Urinary bladder (tissue), 4 donors: ENCODE results near the gene OR13C2. TPM values are rescaled to one million over a fixed set of nuclear protein-coding genes. Genes with fewer than 3 reads are reported as not detected.
"Not testable (repeated sequence)": the region's sequence is repeated elsewhere in the genome, so short reads cannot be mapped to it uniquely, and the experiment has no call there.

Experiments used
- DNase-seq: peaks from one replicate; pipeline ENCODE4 v3.0.0-alpha.2; 2015; ENCODE audit errors: extremely low spot score
- H3K27ac ChIP-seq: one replicate; pipeline ENCODE4 v1.5.1; 2013; ENCODE audit warnings: low read depth, mild to moderate bottlenecking, moderate library complexity
- H3K36me3 ChIP-seq: one replicate; pipeline ENCODE4 v1.6.1; 2013; ENCODE audit warnings: mild to moderate bottlenecking, moderate library complexity; ENCODE audit not compliant: insufficient read depth
- H3K4me1 ChIP-seq: one replicate; pipeline ENCODE4 v1.6.1; 2013; ENCODE audit warnings: mild to moderate bottlenecking, moderate library complexity; ENCODE audit not compliant: insufficient read depth
- H3K4me3 ChIP-seq: one replicate; pipeline ENCODE4 v1.5.1; 2013; ENCODE audit warnings: low read depth, low read length
- WGBS: extraction: QIAGEN DNeasy Blood & Tissue Kit; methylation state at CpG from one replicate; pipeline ENCODE4 v1.1.7; 2013; 5-methylcytosine and 5-hydroxymethylcytosine counted together
- polyA plus RNA-seq: library from polyadenylated mRNA; stranded (reverse); fragments of 200-250 nt; gene quantifications from one replicate; pipeline ENCODE4 v1.2.3, GENCODE V29; 2013
- total RNA-seq: library from RNA; depleted of rRNA; stranded (reverse); fragments of >200 nt; gene quantifications from one replicate; pipeline ENCODE4 v1.2.3, GENCODE V29; 2014
- donor health status: healthy with polysubstance abuse.
- donor health status: healthy.

The OR13C2 gene
- total RNA-seq (not detected), polyA plus RNA-seq (not detected)

GRCh38 chr9:104605527-104605926 is at the start of gene OR13C2:
Gene OR13C2, minus strand, starts transcription at chr9:104605627. Its CDS starts 0 bp downstream, at chr9:104605627.
- not testable (repeated sequence) for H3K4me3 ChIP-seq, DNase-seq, H3K36me3 ChIP-seq, H3K27ac ChIP-seq, H3K4me1 ChIP-seq
- WGBS: 57% methylated on average over 1 of the region's 1 CpG

GRCh38 chr9:104635456-104635855 is 30.0 kb upstream of the OR13C2 start:
- Histone ChIP-seq H3K4me1 (no peaks in the 10 kb centered on the region), H3K4me3 (no peak overlapping the region), H3K27ac (no peak overlapping the region), H3K36me3 (no peaks in the 10 kb centered on the region)
- DNase-seq: no peak

GRCh38 chr9:104633976-104634520 is 28.6 kb upstream of the OR13C2 start:
- H3K4me3 ChIP-seq: no peak overlapping the region
- no peak for DNase-seq
- H3K4me1 ChIP-seq: no peaks in the 10 kb centered on the region
- no peak overlapping the region for H3K27ac ChIP-seq
- 94% methylated on average over 30 of the region's 30 CpGs for WGBS
- no peaks in the 10 kb centered on the region for H3K36me3 ChIP-seq

- H3K4me3 ChIP-seq, H3K36me3 ChIP-seq, H3K4me1 ChIP-seq, H3K27ac ChIP-seq, DNase-seq: not testable (repeated sequence)
Measured at GRCh38 chr9:104625964-104626363, 20.5 kb upstream of the OR13C2 start.

GRCh38 chr9:104618104-104618503 is 12.7 kb upstream of the OR13C2 start, which contains the start of gene OR13C9:
Gene OR13C9, minus strand, starts transcription at chr9:104618204. Its CDS starts 0 bp downstream, at chr9:104618204.
- 69% methylated on average over 2 of the region's 2 CpGs for WGBS
- H3K36me3 ChIP-seq: no peaks in the 10 kb centered on the region
- H3K27ac ChIP-seq: no peak within 1 kb of the TSS
- H3K4me3 ChIP-seq: no peak within 1 kb of the TSS
- DNase-seq: no peak
- H3K4me1 ChIP-seq: no peaks in the 10 kb centered on the region

GRCh38 chr9:104617418-104617817 is 12.0 kb upstream of the OR13C2 start:
- no peaks in the 10 kb centered on the region for H3K36me3 ChIP-seq
- no peak overlapping the region for H3K27ac ChIP-seq
- no peak for DNase-seq
- H3K4me1 ChIP-seq: no peaks in the 10 kb centered on the region
- H3K4me3 ChIP-seq: no peak overlapping the region

- Histone ChIP-seq H3K27ac (no peak overlapping the region), H3K4me3 (no peak overlapping the region), H3K36me3 (no peaks in the 10 kb centered on the region), H3K4me1 (no peaks in the 10 kb centered on the region)
- 51% methylated on average over 2 of the region's 2 CpGs for WGBS
- no peak for DNase-seq
Measured at GRCh38 chr9:104611213-104611612, 5.8 kb upstream of the OR13C2 start.

- 33% methylated on average over 1 of the region's 1 CpG for WGBS
- no peaks in the 10 kb centered on the region for H3K4me1 ChIP-seq
- no peak overlapping the region for H3K27ac ChIP-seq
- H3K4me3 ChIP-seq: no peak overlapping the region
- no peak for DNase-seq
- H3K36me3 ChIP-seq: no peaks in the 10 kb centered on the region
Measured at GRCh38 chr9:104608336-104608735, 2.9 kb upstream of the OR13C2 start.

- WGBS: 70% methylated on average over 2 of the region's 2 CpGs
- no peak for DNase-seq
- no peak overlapping the region for H3K4me3 ChIP-seq
- H3K36me3 ChIP-seq: no peaks in the 10 kb centered on the region
- no peaks in the 10 kb centered on the region for H3K4me1 ChIP-seq
- no peak overlapping the region for H3K27ac ChIP-seq
Measured at GRCh38 chr9:104606152-104606551, 725 bp upstream of the OR13C2 start.

- Histone ChIP-seq H3K4me1 (no peaks in the 10 kb centered on the region), H3K4me3 (no peak overlapping the region), H3K36me3 (no peaks in the 10 kb centered on the region), H3K27ac (no peak overlapping the region)
- DNase-seq: no peak
- 82% methylated on average over 3 of the region's 3 CpGs for WGBS
Measured at GRCh38 chr9:104604801-104605200, 626 bp downstream of the OR13C2 start.

GRCh38 chr9:104599313-104599712 is 6.1 kb downstream of the OR13C2 start, which contains the start of gene OR13C5:
Gene OR13C5, minus strand, starts transcription at chr9:104599413. Its CDS starts 0 bp downstream, at chr9:104599413.
- DNase-seq, H3K36me3 ChIP-seq, H3K4me3 ChIP-seq, H3K4me1 ChIP-seq, H3K27ac ChIP-seq: not testable (repeated sequence)

GRCh38 chr9:104598749-104599148 is 6.7 kb downstream of the OR13C2 start:
- not testable (repeated sequence) for H3K36me3 ChIP-seq, H3K27ac ChIP-seq, H3K4me1 ChIP-seq, H3K4me3 ChIP-seq, DNase-seq
- 79% methylated on average over 3 of the region's 3 CpGs for WGBS

- no peaks in the 10 kb centered on the region for H3K4me1 ChIP-seq
- no peaks in the 10 kb centered on the region for H3K36me3 ChIP-seq
- 0% methylated on average over 1 of the region's 1 CpG for WGBS
- no peak for DNase-seq
- H3K27ac ChIP-seq: no peak overlapping the region
- no peak overlapping the region for H3K4me3 ChIP-seq
Measured at GRCh38 chr9:104589626-104590025, 15.8 kb downstream of the OR13C2 start.

GRCh38 chr9:104586496-104587180 is 18.8 kb downstream of the OR13C2 start:
- no peak for DNase-seq
- H3K27ac ChIP-seq: no peak overlapping the region

More at GRCh38 chr9:104586496-104587180, 18.8 kb downstream of the OR13C2 start:
- Histone ChIP-seq H3K36me3 (no peaks in the 10 kb centered on the region), H3K4me1 (no peaks in the 10 kb centered on the region), H3K4me3 (no peak overlapping the region)
- WGBS: 3% methylated on average over 1 of the region's 1 CpG
